HepG2 (cell line): ENCODE measurements around the gene CHMP1B. TPM values are rescaled to one million over a fixed set of nuclear protein-coding genes. Genes with fewer than 3 reads are reported as not detected.

ENCODE experiments used
- ATAC-seq: fragments of 200-7000 bp; cut with Tn5 transposase; 3 replicates; pipeline ENCODE4 v1.9.1; 2020; ENCODE audit warnings: mild to moderate bottlenecking, moderate library complexity
- BruUV-seq: library from RNA; stranded (reverse); fragments of 400-500 nt; replicated peaks from 2 replicates; lab custom pipeline; 2021; lab: Mats Ljungman, UMichigan
- CTCF ChIA-PET: fragments of 300-600 bp; formaldehyde crosslinking; extraction: SDS; loops from one replicate; lab custom pipeline; 2021; ENCODE audit warnings: low total read pairs, inconsistent platforms, low intra/inter-chr PET ratio; lab: Yijun Ruan, JAX
- POLR2A ChIA-PET: fragments of 350-600 bp; sonication (Branson Sonifier 250); formaldehyde crosslinking; loops from one replicate; lab custom pipeline; 2020; ENCODE audit warnings: antibody characterized with exemption, inconsistent platforms; lab: Yijun Ruan, JAX
- DNase-seq: peaks from one replicate; pipeline ENCODE4 v3.0.0-alpha.2; 2015; ENCODE audit warnings: low spot score
- FAIRE-seq: peaks from 3 replicates; lab custom pipeline; 2011; peaks lifted over from hg19 to GRCh38; lab: Jason Lieb, UNC
- H2AFZ ChIP-seq: one replicate; pipeline ENCODE4 v1.6.1; 2011; ENCODE audit warnings: low read length, inconsistent platforms
- H3K27ac ChIP-seq: fragments of 300-600 bp; 3 replicates; pipeline ENCODE4 v1.8.0; 2011; ENCODE audit warnings: mixed run types, mild to moderate bottlenecking, mixed read lengths, low read length, inconsistent platforms; ENCODE audit not compliant: insufficient read depth; ENCODE audit errors: extremely low read length
- H3K27me3 ChIP-seq, 2 experiments: fragments of 200-600 bp in 1 of 2; 2 replicates in 1 of 2; 3 replicates in 1 of 2; pipeline versions ENCODE4 v1.6.0 to v1.8.0; 2011; ENCODE audit warnings: low read length in 2 of 2, mild to moderate bottlenecking in 2 of 2, moderate library complexity in 2 of 2, inconsistent platforms in 1 of 2; ENCODE audit not compliant: insufficient read depth in 2 of 2, control insufficient read depth in 1 of 2
- H3K36me3 ChIP-seq, 2 experiments: fragments of 200-600 bp in 1 of 2; replicated peaks in 1 of 2; 2 replicates in 1 of 2; 3 replicates in 1 of 2; pipeline versions ENCODE4 v1.5.1 to v1.8.0; 2011; ENCODE audit warnings: low read length in 2 of 2, inconsistent platforms in 1 of 2; ENCODE audit not compliant: insufficient read depth in 2 of 2, control insufficient read depth in 1 of 2
- H3K4me1 ChIP-seq: 2 replicates; pipeline ENCODE4 v1.5.1; 2012; ENCODE audit warnings: low read length, inconsistent platforms; ENCODE audit not compliant: insufficient read depth
- H3K4me2 ChIP-seq: 2 replicates; pipeline ENCODE4 v1.6.0; 2011; ENCODE audit warnings: low read depth, low read length, inconsistent platforms
- H3K4me3 ChIP-seq, 3 experiments: fragments of 200-600 bp in 1 of 3; sonication (generic), shearing (Covaris generic) in 1 of 3; replicated peaks in 1 of 3; 2 replicates each; pipeline ENCODE4 v1.5.1; 2011 to 2016; ENCODE audit warnings: low read length in 3 of 3, inconsistent platforms in 2 of 3, low read depth in 2 of 3, mild to moderate bottlenecking in 2 of 3, control low read depth in 1 of 3, mixed read lengths in 1 of 3; ENCODE audit not compliant: insufficient read depth in 1 of 3
- H3K79me2 ChIP-seq: one replicate; pipeline ENCODE4 v1.6.1; 2011; ENCODE audit warnings: low read length, inconsistent platforms; ENCODE audit not compliant: insufficient read depth
- H3K9ac ChIP-seq: 2 replicates; pipeline ENCODE4 v1.6.0; 2011; ENCODE audit warnings: mild to moderate bottlenecking, low read depth, low read length, inconsistent platforms; ENCODE audit not compliant: insufficient read depth
- H3K9me3 ChIP-seq: 2 replicates; pipeline ENCODE4 v1.5.1; 2012; ENCODE audit warnings: mild to moderate bottlenecking, low read length
- H4K20me1 ChIP-seq: 2 replicates; pipeline ENCODE4 v1.6.0; 2011; ENCODE audit warnings: inconsistent platforms, mild to moderate bottlenecking, low read length, moderate library complexity; ENCODE audit not compliant: insufficient read depth
- CREM ChIP-seq, 2 experiments: sonication (generic) in 1 of 2; formaldehyde crosslinking in 1 of 2; IDR thresholded peaks; 2 replicates each; pipeline versions ENCODE4 v1.4.0 to v1.6.1; 2016 to 2020; ENCODE audit warnings: antibody characterized with exemption in 1 of 2, mild to moderate bottlenecking in 1 of 2, missing genetic modification reagents in 1 of 2
- FOXA1 ChIP-seq, 2 experiments: fragments of 450-650 bp in 1 of 2; sonication (generic) in 1 of 2; formaldehyde crosslinking in 1 of 2; IDR thresholded peaks; 2 replicates each; pipeline versions ENCODE4 v1.4.0 to v1.6.1; 2016 to 2020; ENCODE audit warnings: missing genetic modification reagents in 1 of 2
- RFX1 ChIP-seq: fragments of 450-650 bp; IDR thresholded peaks from 2 replicates; pipeline ENCODE4 v1.6.1; 2017
- SMAD3 ChIP-seq: sonication (generic); formaldehyde crosslinking; IDR thresholded peaks from 2 replicates; pipeline ENCODE4 v1.4.0; 2020; ENCODE audit warnings: missing genetic modification reagents
- SRSF9 ChIP-seq: fragments of 200-400 bp; formaldehyde crosslinking; IDR thresholded peaks from 2 replicates; pipeline ENCODE4 v1.6.1; 2018; ENCODE audit warnings: borderline replicate concordance, mild to moderate bottlenecking, low read depth, low read length; ENCODE audit not compliant: insufficient read depth, poor library complexity, severe bottlenecking
- ZBTB42 ChIP-seq: sonication (generic); formaldehyde crosslinking; IDR thresholded peaks from 2 replicates; pipeline ENCODE4 v1.5.0; 2020; ENCODE audit warnings: mild to moderate bottlenecking, missing genetic modification reagents
- ZFP36L1 ChIP-seq: sonication (generic); formaldehyde crosslinking; IDR thresholded peaks from 2 replicates; pipeline ENCODE4 v1.8.0; 2022; ENCODE audit warnings: mild to moderate bottlenecking, missing genetic modification reagents, moderate library complexity
- ZKSCAN5 ChIP-seq: sonication (generic); formaldehyde crosslinking; IDR thresholded peaks from 2 replicates; pipeline ENCODE4 v1.5.1; 2020; ENCODE audit warnings: mild to moderate bottlenecking, missing genetic modification reagents
- ZNF224 ChIP-seq: sonication (generic); formaldehyde crosslinking; IDR thresholded peaks from 2 replicates; pipeline ENCODE4 v1.5.0; 2020; ENCODE audit warnings: mild to moderate bottlenecking, missing genetic modification reagents
- ZNF234 ChIP-seq: sonication (generic); formaldehyde crosslinking; conservative IDR thresholded peaks from 2 replicates; pipeline ENCODE4 v1.5.1; 2020; ENCODE audit warnings: mild to moderate bottlenecking, missing genetic modification reagents
- ZNF253 ChIP-seq: sonication (generic); formaldehyde crosslinking; IDR thresholded peaks from 2 replicates; pipeline ENCODE4 v1.8.0; 2022; ENCODE audit warnings: mild to moderate bottlenecking, missing genetic modification reagents, borderline replicate concordance
- ZNF34 ChIP-seq: sonication (generic); formaldehyde crosslinking; IDR thresholded peaks from 2 replicates; pipeline ENCODE4 v1.4.0; 2020; ENCODE audit warnings: mild to moderate bottlenecking, missing genetic modification reagents, borderline replicate concordance
- ZNF550 ChIP-seq: sonication (generic); formaldehyde crosslinking; IDR thresholded peaks from 2 replicates; pipeline ENCODE4 v1.4.0; 2020; ENCODE audit warnings: mild to moderate bottlenecking, missing genetic modification reagents, borderline replicate concordance
- WGBS: methylation state at CpG from one replicate; pipeline ENCODE4 v1.1.6; 2017; ENCODE audit warnings: low lambda C conversion rate; 5-methylcytosine and 5-hydroxymethylcytosine counted together
- in situ Hi-C: cut with HindIII; loops from 2 replicates; pipeline ENCODE4 v1.10.0; 2017; ENCODE audit warnings: low pct_unique_long_range_greater_than_20kb; ENCODE audit not compliant: extremely low pct_ligation_motif_present
- intact Hi-C: fragments of 100-400 bp; cut with micrococcal nuclease; formaldehyde crosslinking; loops from one replicate; pipeline ENCODE4 v1.10.0; 2022; ENCODE audit not compliant: unreplicated experiment
- polyA plus RNA-seq, 8 experiments: library from polyadenylated mRNA; depleted of rRNA in 3 of 8; stranded (reverse) in 7 of 8; unstranded in 1 of 8; fragments of >200 nt; fragmentation: Illumina TruSeq in 4 of 8; extraction: Trizol in 4 of 8; gene quantifications; 2 replicates each; pipeline versions ENCODE4 v1.2.1 to v1.2.3, GENCODE V29; 2011 to 2016; ENCODE audit warnings: low read depth in 4 of 8, missing spikeins in 1 of 8, mixed read lengths in 1 of 8; ENCODE audit not compliant: insufficient read depth in 1 of 8
- total RNA-seq, 5 experiments: library from RNA; depleted of rRNA; stranded (reverse); fragments of >200 nt; fragmentation: Illumina TruSeq; extraction: Trizol; gene quantifications; 2 replicates each; pipeline ENCODE4 v1.2.3, GENCODE V29; 2016; ENCODE audit warnings: low read depth in 1 of 5
- TF ChIP-seq, protein P1 (sequence below): sonication (generic); formaldehyde crosslinking; IDR thresholded peaks from 2 replicates; pipeline ENCODE4 v1.4.0; 2020; ENCODE audit warnings: missing genetic modification reagents, mild to moderate bottlenecking, borderline replicate concordance
- TF ChIP-seq, protein P2 (sequence below): sonication (generic); formaldehyde crosslinking; conservative IDR thresholded peaks from 2 replicates; pipeline ENCODE4 v1.4.0; 2020; ENCODE audit warnings: missing genetic modification reagents
- TF ChIP-seq, protein P3 (sequence below): sonication (generic); formaldehyde crosslinking; IDR thresholded peaks from 2 replicates; pipeline ENCODE4 v1.4.0; 2020; ENCODE audit warnings: missing genetic modification reagents
- TF ChIP-seq, protein P4 (sequence below): sonication (generic); formaldehyde crosslinking; IDR thresholded peaks from 2 replicates; pipeline ENCODE4 v1.8.1; 2023; ENCODE audit warnings: mild to moderate bottlenecking, moderate library complexity, missing genetic modification reagents

CHMP1B gene
- total and polyA plus RNA-seq, 2 of the 13 experiments (the other 11 are each of a cell fraction or from before 2014, with no cell fraction given) = 18.8 to 20.2 TPM

DNA sequence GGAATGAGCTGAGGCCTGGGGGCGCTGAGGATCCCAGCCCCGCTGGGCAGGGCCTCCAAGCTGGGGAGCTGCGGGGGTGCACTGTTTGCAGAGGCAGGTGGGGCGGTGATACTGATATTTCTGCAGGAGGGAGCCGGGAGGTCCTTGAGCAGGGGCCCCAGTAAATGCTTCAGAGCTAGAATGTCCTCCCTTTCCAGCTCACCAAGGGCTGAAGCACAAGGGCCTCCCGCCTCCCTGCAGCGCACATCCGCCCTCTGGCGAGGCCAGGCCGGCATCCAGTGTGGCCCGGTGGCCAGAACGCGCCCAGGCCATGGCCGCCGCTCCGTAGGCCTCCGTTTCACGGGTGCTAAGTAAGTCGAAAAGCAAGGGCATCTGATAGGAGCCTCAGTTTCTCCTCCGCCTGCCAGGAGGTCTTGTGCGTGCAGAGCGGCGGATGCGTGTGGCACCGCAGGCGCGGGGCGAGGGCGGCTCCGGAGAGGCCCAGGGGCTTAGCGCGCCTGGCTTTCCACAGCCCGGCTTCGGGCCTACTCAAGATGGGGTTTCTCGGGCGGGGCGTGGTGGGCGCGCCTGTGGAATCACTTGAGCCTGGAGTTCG lies 29.5 kb upstream of the CHMP1B start:
- no TSS peak for BruUV-seq
- in situ Hi-C loops = no loop called here
- H3K4me3 ChIP-seq = no peak overlapping the region
- no peaks in the 10 kb centered on the region for H3K79me2 ChIP-seq
- H2AFZ ChIP-seq = no peak overlapping the region
- no peaks in the 10 kb centered on the region for H3K36me3 ChIP-seq
- no peak for FAIRE-seq
- no peak overlapping the region for H3K9ac ChIP-seq
- no peaks in the 10 kb centered on the region for H4K20me1 ChIP-seq
- intact Hi-C loops = no loop called here
- no peak overlapping the region for H3K4me2 ChIP-seq
- ChIA-PET CTCF (no interaction called here), POLR2A (no interaction called here)
- no peak for DNase-seq
- ATAC-seq = no peak
- 85% methylated on average over 34 of the region's 40 CpGs for WGBS
- H3K27ac ChIP-seq = no peak overlapping the region
- TF ChIP-seq, protein P1, sequence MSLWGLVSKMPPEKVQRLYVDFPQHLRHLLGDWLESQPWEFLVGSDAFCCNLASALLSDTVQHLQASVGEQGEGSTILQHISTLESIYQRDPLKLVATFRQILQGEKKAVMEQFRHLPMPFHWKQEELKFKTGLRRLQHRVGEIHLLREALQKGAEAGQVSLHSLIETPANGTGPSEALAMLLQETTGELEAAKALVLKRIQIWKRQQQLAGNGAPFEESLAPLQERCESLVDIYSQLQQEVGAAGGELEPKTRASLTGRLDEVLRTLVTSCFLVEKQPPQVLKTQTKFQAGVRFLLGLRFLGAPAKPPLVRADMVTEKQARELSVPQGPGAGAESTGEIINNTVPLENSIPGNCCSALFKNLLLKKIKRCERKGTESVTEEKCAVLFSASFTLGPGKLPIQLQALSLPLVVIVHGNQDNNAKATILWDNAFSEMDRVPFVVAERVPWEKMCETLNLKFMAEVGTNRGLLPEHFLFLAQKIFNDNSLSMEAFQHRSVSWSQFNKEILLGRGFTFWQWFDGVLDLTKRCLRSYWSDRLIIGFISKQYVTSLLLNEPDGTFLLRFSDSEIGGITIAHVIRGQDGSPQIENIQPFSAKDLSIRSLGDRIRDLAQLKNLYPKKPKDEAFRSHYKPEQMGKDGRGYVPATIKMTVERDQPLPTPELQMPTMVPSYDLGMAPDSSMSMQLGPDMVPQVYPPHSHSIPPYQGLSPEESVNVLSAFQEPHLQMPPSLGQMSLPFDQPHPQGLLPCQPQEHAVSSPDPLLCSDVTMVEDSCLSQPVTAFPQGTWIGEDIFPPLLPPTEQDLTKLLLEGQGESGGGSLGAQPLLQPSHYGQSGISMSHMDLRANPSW (CRISPR knock-in tag) = no peak
- TF ChIP-seq, protein P2, sequence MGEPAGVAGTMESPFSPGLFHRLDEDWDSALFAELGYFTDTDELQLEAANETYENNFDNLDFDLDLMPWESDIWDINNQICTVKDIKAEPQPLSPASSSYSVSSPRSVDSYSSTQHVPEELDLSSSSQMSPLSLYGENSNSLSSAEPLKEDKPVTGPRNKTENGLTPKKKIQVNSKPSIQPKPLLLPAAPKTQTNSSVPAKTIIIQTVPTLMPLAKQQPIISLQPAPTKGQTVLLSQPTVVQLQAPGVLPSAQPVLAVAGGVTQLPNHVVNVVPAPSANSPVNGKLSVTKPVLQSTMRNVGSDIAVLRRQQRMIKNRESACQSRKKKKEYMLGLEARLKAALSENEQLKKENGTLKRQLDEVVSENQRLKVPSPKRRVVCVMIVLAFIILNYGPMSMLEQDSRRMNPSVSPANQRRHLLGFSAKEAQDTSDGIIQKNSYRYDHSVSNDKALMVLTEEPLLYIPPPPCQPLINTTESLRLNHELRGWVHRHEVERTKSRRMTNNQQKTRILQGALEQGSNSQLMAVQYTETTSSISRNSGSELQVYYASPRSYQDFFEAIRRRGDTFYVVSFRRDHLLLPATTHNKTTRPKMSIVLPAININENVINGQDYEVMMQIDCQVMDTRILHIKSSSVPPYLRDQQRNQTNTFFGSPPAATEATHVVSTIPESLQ (CRISPR knock-in tag) = no peak
- TF ChIP-seq ZBTB42 (CRISPR knock-in tag) (no peak), ZNF550 (CRISPR knock-in tag) (no peak), FOXA1 (IDR thresholded peaks at IDR 0.05) (no peak), FOXA1 (CRISPR knock-in tag; IDR thresholded peaks at IDR 0.05) (no peak), ZNF224 (no peak), ZFP36L1 (CRISPR knock-in tag) (no peak), CREM (IDR thresholded peaks at IDR 0.05) (no peak), CREM (CRISPR knock-in tag; IDR thresholded peaks at IDR 0.05) (no peak), RFX1 (no peak), SMAD3 (CRISPR knock-in tag) (no peak), ZKSCAN5 (CRISPR knock-in tag) (no peak), ZNF234 (no peak), ZNF34 (CRISPR knock-in tag) (no peak), SRSF9 (no peak), ZNF253 (CRISPR knock-in tag) (no peak)
- TF ChIP-seq, protein P3, sequence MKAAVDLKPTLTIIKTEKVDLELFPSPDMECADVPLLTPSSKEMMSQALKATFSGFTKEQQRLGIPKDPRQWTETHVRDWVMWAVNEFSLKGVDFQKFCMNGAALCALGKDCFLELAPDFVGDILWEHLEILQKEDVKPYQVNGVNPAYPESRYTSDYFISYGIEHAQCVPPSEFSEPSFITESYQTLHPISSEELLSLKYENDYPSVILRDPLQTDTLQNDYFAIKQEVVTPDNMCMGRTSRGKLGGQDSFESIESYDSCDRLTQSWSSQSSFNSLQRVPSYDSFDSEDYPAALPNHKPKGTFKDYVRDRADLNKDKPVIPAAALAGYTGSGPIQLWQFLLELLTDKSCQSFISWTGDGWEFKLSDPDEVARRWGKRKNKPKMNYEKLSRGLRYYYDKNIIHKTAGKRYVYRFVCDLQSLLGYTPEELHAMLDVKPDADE (CRISPR knock-in tag) = no peak
- TF ChIP-seq, protein P4, sequence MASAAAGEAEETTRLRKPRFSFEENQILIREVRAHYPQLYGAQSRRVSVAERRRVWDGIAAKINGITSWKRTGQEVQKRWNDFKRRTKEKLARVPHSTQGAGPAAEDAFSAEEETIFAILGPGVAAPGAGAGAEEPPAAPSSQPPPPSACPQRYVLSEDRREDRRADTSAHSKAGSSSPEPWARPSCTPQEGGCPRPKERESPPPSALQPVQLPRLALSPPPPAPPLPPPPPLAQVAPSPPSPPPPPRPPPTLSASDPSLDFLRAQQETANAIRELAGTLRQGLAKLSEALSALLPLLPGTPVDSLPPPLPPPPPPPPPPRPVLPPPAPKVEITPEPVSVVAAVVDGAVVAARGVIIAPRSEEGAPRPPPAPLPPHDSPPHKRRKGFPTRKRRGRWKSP (CRISPR knock-in tag) = no peak
- no peaks in the 10 kb centered on the region for H3K9me3 ChIP-seq
- peaks cover 0 to 8% of the 10 kb centered on the region in 2 experiments; a peak in 1 of 5 replicates for H3K27me3 ChIP-seq
- H3K4me1 ChIP-seq = no peaks in the 10 kb centered on the region
